Adrenal gland (tissue), 12 donors: ENCODE measurements around the gene TNIK. TPM values are rescaled to one million over a fixed set of nuclear protein-coding genes. Genes with fewer than 3 reads are reported as not detected.
A peak's percentile ranks its signal among the peaks of the same experiment; 100 is the strongest.

Source experiments
- DNase-seq, 7 donors: peaks; one replicate each; pipeline ENCODE4 v3.0.0-alpha.2; 2019 to 2020
- H3K27ac ChIP-seq, 5 donors: fragments of 200-600 bp; sonication (generic) in 4 of 5; 1 replicate in 3 of 5; 2 replicates in 2 of 5; pipeline versions ENCODE4 v1.5.1 to v1.8.0; 2016 to 2020; ENCODE audit warnings: mild to moderate bottlenecking in 1 of 5
- H3K27me3 ChIP-seq: fragments of 200-600 bp; 2 replicates; pipeline ENCODE4 v1.8.0; 2021
- H3K36me3 ChIP-seq, 2 donors: fragments of 200-600 bp; replicated peaks in 1 of 2; 1 replicate in 1 of 2; 2 replicates in 1 of 2; pipeline versions ENCODE4 v1.5.1 to v1.8.0; 2018 to 2022
- H3K4me1 ChIP-seq, 2 donors: fragments of 200-600 bp; replicated peaks in 1 of 2; 1 replicate in 1 of 2; 2 replicates in 1 of 2; pipeline versions ENCODE4 v1.5.1 to v1.8.0; 2018 to 2021
- H3K4me3 ChIP-seq, 4 donors: fragments of 200-600 bp; sonication (generic) in 3 of 4; one replicate each; pipeline ENCODE4 v1.5.1; 2016 to 2018
- H3K9me3 ChIP-seq, 3 donors: fragments of 200-600 bp; sonication (generic) in 1 of 3; replicated peaks in 1 of 3; 1 replicate in 2 of 3; 2 replicates in 1 of 3; pipeline versions ENCODE4 v1.5.1 to v1.8.0; 2016 to 2021
- POLR2A ChIP-seq, 2 donors: fragments of 450-650 bp; IDR thresholded peaks; one replicate each; pipeline ENCODE4 v1.6.1; 2017; ENCODE audit warnings: antibody characterized with exemption in 2 of 2, mild to moderate bottlenecking in 2 of 2, moderate library complexity in 1 of 2
- WGBS, 4 donors: extraction: QIAGEN DNeasy Blood & Tissue Kit in 2 of 4; methylation state at CpG; one replicate each; pipeline versions ENCODE4 v1.1.5 to v1.1.7; 2013 to 2017; 5-methylcytosine and 5-hydroxymethylcytosine counted together
- intact Hi-C, 2 donors: fragments of 100-400 bp; cut with DNase I; formaldehyde crosslinking; loops; one replicate each; pipeline versions ENCODE4 v1.14.1 to v1.15.0; 2022 to 2023
- polyA plus RNA-seq, 3 donors: library from polyadenylated mRNA; stranded (reverse); fragments of 200-250 nt in 2 of 3; fragments of 350-450 nt in 1 of 3; fragmentation: Illumina TruSeq in 1 of 3; extraction: RNeasy Lipid Tissue Mini Kit (QIAGEN cat#74804) in 1 of 3; gene quantifications; one replicate each; pipeline ENCODE4 v1.2.3, GENCODE V29; 2013 to 2014
- total RNA-seq, 9 donors: library from RNA; depleted of rRNA in 4 of 9; stranded (reverse); fragments of >200 nt in 4 of 9; fragments of 120-200 nt in 1 of 9; fragmentation: NEBNext Ultra II Directional in 1 of 9; extraction: Animal tissue kit (Norgen Biotek cat#: 25700) in 1 of 9; gene quantifications; one replicate each; pipeline versions ENCODE4 v1.1.0 to v1.2.4, GENCODE V29; 2013 to 2023
- TF ChIP-seq, protein P1 (sequence below), 6 experiments: fragments of 450-650 bp in 4 of 6; fragments of 200-600 bp in 2 of 6; sonication (generic) in 1 of 6; IDR thresholded peaks; 1 replicate in 5 of 6; 2 replicates in 1 of 6; pipeline versions ENCODE4 v1.5.1 to v1.8.0; 2016 to 2021; ENCODE audit warnings: antibody characterized with exemption in 6 of 6, mild to moderate bottlenecking in 2 of 6, moderate library complexity in 1 of 6
- donor health status: healthy with polysubstance abuse.
- donor health status: Bipolar disorder and iron deficiency.
- donor health status: DM: yes; HTN: yes; CAD: no.
- donor health status: DM: no; HTN: no; CAD: no.
- donor health status: DM: no; HTN: no; CAD: no.
- donor health status: DM: yes; HTN: yes; CAD: no.

TNIK gene
- total and polyA plus RNA-seq, 12 donors: 4.9 to 33.1 (median 10.7) TPM

DNA sequence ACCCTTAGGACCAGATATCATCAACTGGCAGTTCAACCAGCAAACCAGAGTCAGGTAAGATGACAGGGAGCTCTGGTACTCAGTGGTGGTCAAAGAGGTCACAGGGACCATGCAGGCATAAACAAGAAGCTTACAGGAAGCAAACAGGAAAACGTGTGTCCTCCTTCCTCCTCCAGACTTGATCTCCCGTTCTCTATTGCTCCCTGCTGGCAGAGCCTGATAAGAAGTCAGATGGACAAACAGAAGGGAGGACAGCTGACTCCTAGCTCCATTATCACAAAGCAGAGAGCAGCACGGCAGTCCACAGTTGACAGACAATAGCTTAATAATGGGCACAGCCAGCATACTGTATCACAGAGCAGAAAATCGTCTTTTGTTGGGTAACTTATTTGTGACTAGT, 277.2 kb downstream of the TNIK start:
- Histone ChIP-seq H3K9me3 (no peaks in the 10 kb centered on the region), H3K4me1 (peaks cover 16 to 24% of the 10 kb centered on the region in 2 donors), H3K27me3 (no peaks in the 10 kb centered on the region), H3K27ac (peak overlapping the region in 1 of 5 donors; percentile 5), H3K4me3 (no peak overlapping the region), H3K36me3 (no peaks in the 10 kb centered on the region)
- TF ChIP-seq POLR2A (IDR thresholded peaks at IDR 0.05): no peak
- TF ChIP-seq, protein P1, sequence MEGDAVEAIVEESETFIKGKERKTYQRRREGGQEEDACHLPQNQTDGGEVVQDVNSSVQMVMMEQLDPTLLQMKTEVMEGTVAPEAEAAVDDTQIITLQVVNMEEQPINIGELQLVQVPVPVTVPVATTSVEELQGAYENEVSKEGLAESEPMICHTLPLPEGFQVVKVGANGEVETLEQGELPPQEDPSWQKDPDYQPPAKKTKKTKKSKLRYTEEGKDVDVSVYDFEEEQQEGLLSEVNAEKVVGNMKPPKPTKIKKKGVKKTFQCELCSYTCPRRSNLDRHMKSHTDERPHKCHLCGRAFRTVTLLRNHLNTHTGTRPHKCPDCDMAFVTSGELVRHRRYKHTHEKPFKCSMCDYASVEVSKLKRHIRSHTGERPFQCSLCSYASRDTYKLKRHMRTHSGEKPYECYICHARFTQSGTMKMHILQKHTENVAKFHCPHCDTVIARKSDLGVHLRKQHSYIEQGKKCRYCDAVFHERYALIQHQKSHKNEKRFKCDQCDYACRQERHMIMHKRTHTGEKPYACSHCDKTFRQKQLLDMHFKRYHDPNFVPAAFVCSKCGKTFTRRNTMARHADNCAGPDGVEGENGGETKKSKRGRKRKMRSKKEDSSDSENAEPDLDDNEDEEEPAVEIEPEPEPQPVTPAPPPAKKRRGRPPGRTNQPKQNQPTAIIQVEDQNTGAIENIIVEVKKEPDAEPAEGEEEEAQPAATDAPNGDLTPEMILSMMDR (IDR thresholded peaks at IDR 0.05): peak in 5 of 6 experiments; percentile 38 to 69 (median 49)
- intact Hi-C loops: loop anchor here (10.0 kb wide), 2 partner anchors 128 to 382 kb away; no protein-coding TSS in a partner anchor
- peak in 6 of 7 donors; percentile 32 to 73 (median 56) for DNase-seq
- 35 to 52% (median 49%) methylated on average over 4 of the region's 4 CpGs for WGBS, 4 donors

DNA sequence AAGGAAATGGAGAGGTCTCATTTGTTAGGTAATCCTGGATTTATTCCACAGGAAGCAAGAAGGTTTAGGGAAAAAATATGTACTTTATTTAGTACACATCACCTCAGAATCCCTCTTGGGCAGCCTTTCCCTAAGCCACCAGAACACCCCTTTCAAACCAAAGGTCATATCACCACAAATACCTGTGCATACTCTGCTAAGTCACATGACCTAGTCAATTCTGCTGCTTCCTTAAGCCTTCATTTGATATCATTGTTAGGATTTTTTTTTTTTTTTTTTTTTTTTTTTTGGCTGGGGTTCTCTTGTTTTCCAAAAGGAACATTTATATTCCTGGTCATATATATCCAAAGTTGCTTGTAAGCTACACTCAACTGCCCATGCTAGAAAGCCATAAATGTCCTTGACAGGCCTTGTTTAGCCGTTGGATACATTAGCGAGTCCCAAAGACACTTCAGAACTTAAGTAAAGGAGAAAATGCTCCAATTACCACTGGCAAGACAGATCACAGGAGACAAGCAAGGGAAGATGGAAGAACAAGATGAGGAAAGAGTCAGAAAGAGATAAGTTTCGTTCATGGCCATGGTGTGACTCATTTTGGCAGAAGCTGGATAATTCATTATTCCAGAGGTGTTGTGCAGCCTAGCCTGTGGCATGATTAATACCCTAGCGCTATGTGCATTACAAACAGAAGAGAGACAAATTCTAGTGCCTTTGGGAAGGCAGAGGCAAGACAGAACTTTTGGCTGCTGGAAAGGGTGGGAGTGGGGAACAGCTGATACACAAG, 278.1 kb downstream of the TNIK start:
- no peaks in the 10 kb centered on the region for H3K36me3 ChIP-seq
- peak overlapping the region in 4 of 5 donors; percentile 37 to 67 (median 48) for H3K27ac ChIP-seq
- peaks cover 16 to 25% of the 10 kb centered on the region in 2 donors for H3K4me1 ChIP-seq
- peak; percentile 45 to 78 (median 68) for DNase-seq
- WGBS, 4 donors: 44 to 49% (median 48%) methylated on average over 4 of the region's 4 CpGs
- no peaks in the 10 kb centered on the region for H3K27me3 ChIP-seq
- intact Hi-C loops: loop anchor here (10.0 kb wide), 2 partner anchors 127 to 383 kb away; no protein-coding TSS in a partner anchor
- H3K9me3 ChIP-seq: no peaks in the 10 kb centered on the region
- TF ChIP-seq, protein P1 (IDR thresholded peaks at IDR 0.05): no peak
- no peak for TF ChIP-seq POLR2A (IDR thresholded peaks at IDR 0.05)
- H3K4me3 ChIP-seq: no peak overlapping the region

DNA sequence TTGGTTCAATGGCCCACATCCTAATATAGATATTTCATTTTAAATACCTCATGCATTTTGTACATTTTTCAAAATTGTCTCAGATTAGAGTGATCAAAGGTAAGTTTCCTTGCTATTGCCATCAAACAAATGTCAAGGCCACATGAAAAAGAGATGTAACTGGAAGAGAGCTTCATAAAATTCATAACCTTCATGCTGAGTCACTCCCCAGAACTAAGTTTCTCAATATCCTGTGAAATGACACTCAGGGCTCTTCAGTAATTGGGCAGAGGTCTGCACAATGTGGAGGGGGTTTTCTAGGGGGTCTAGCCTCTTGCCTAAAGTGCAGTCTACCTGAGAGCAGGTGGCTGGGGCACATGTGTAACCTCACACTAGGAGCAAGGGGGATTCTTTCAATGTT, 281.5 kb downstream of the TNIK start:
- no peak for TF ChIP-seq POLR2A (IDR thresholded peaks at IDR 0.05)
- TF ChIP-seq, protein P1 (IDR thresholded peaks at IDR 0.05): no peak
- no peaks in the 10 kb centered on the region for H3K27me3 ChIP-seq
- no peaks in the 10 kb centered on the region for H3K36me3 ChIP-seq
- H3K4me3 ChIP-seq: no peak overlapping the region
- no peaks in the 10 kb centered on the region for H3K9me3 ChIP-seq
- peak overlapping the region in 3 of 5 donors; percentile 53 to 78 (median 66) for H3K27ac ChIP-seq
- DNase-seq: no peak
- intact Hi-C loops: no loop called here
- peaks cover 44 to 57% of the 10 kb centered on the region in 2 donors for H3K4me1 ChIP-seq

DNA sequence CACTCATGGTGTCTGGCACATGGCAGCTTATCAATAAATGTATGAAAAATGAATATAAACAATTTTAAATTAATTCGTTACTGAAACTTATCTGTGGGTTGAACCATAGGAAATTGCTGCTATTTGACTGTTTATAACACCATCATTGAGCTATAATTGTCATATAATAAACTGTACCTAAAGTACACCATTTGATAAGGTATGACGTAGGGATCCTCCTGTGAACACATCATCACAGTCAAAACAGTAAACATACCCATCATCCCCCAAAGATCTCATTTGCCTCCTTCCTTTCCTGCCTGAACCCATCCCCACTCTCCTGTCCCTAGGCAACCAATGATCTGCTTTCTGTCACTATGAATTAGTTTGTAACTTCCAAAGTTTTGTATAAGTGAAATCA, 282.7 kb downstream of the TNIK start:
- DNase-seq: no peak
- peaks cover 45 to 58% of the 10 kb centered on the region in 2 donors for H3K4me1 ChIP-seq
- H3K9me3 ChIP-seq: no peaks in the 10 kb centered on the region
- H3K27ac ChIP-seq: peak overlapping the region in 2 of 5 donors; percentile 22 to 78
- intact Hi-C loops: no loop called here
- no peak for TF ChIP-seq POLR2A (IDR thresholded peaks at IDR 0.05)
- TF ChIP-seq, protein P1 (IDR thresholded peaks at IDR 0.05): no peak
- WGBS, 4 donors: 85 to 93% (median 92%) methylated on average over 2 of the region's 2 CpGs
- no peak overlapping the region for H3K4me3 ChIP-seq
- H3K27me3 ChIP-seq: no peaks in the 10 kb centered on the region
- no peaks in the 10 kb centered on the region for H3K36me3 ChIP-seq
